Measurements from ENCODE around the gene CDKAL1. TPM values are rescaled to one million over a fixed set of nuclear protein-coding genes. Genes with fewer than 3 reads are reported as not detected.

The CDKAL1 gene
- total RNA-seq, 4 donors from 2014 or later: 13.5 to 21.2 (median 17.3) TPM

GRCh38 chr6:21000331-21000801, 466.1 kb downstream of the CDKAL1 start:
- WGBS, 2 donors: 96 to 99% methylated on average over 2 of the region's 2 CpGs
- peaks cover 0 to 2% (median 0%) of the 10 kb centered on the region in 4 donors for H3K9me3 ChIP-seq
- H3K4me3 ChIP-seq: no peak overlapping the region
- DNase-seq (ENCODE audit: low spot score in 2 of 2): no peak
- H3K36me3 ChIP-seq: peaks cover 0 to 3% (median 0%) of the 10 kb centered on the region in 3 donors
- no peak overlapping the region for H3K27ac ChIP-seq
- no peaks in the 10 kb centered on the region for H3K27me3 ChIP-seq
- H3K4me1 ChIP-seq: peaks cover 0 to 24% (median 0%) of the 10 kb centered on the region in 4 donors
- no peak for TF ChIP-seq POLR2A (IDR thresholded peaks at IDR 0.05)
- TF ChIP-seq CTCF (IDR thresholded peaks at IDR 0.05): no peak
- no peak for TF ChIP-seq EP300 (IDR thresholded peaks at IDR 0.05)

- Histone ChIP-seq H3K9me3 (no peaks in the 10 kb centered on the region), H3K4me3 (no peak overlapping the region), H3K36me3 (no peaks in the 10 kb centered on the region), H3K4me1 (peaks cover 0 to 29% (median 0%) of the 10 kb centered on the region in 4 donors), H3K27me3 (no peaks in the 10 kb centered on the region), H3K27ac (no peak overlapping the region)
- 53 to 56% methylated on average over 3 of the region's 3 CpGs for WGBS, 2 donors
- no peak for DNase-seq (ENCODE audit: low spot score in 2 of 2)
- TF ChIP-seq EP300 (IDR thresholded peaks at IDR 0.05) (peak in 1 of 2 donors; percentile 23), POLR2A (IDR thresholded peaks at IDR 0.05) (no peak), CTCF (IDR thresholded peaks at IDR 0.05) (no peak)
Observed at GRCh38 chr6:21001736-21002135, 467.5 kb downstream of the CDKAL1 start.

GRCh38 chr6:21003780-21004541, 469.7 kb downstream of the CDKAL1 start:
- H3K36me3 ChIP-seq: no peaks in the 10 kb centered on the region
- H3K4me1 ChIP-seq: peaks cover 0 to 25% (median 0%) of the 10 kb centered on the region in 4 donors
- H3K27me3 ChIP-seq: no peaks in the 10 kb centered on the region
- no peaks in the 10 kb centered on the region for H3K9me3 ChIP-seq
- no peak for DNase-seq (ENCODE audit: low spot score in 2 of 2)
- TF ChIP-seq POLR2A (IDR thresholded peaks at IDR 0.05) (no peak), CTCF (IDR thresholded peaks at IDR 0.05) (no peak), EP300 (IDR thresholded peaks at IDR 0.05) (no peak)
- WGBS, 2 donors: 80 to 81% methylated on average over 3 of the region's 3 CpGs
- H3K27ac ChIP-seq: no peak overlapping the region
- no peak overlapping the region for H3K4me3 ChIP-seq

GRCh38 chr6:21005816-21006570, 471.7 kb downstream of the CDKAL1 start:
- 53 to 63% methylated on average over 3 of the region's 3 CpGs for WGBS, 2 donors
- TF ChIP-seq EP300 (IDR thresholded peaks at IDR 0.05) (no peak), CTCF (IDR thresholded peaks at IDR 0.05) (no peak), POLR2A (IDR thresholded peaks at IDR 0.05) (no peak)
- no peak overlapping the region for H3K27ac ChIP-seq
- H3K4me1 ChIP-seq: peaks cover 0 to 17% (median 0%) of the 10 kb centered on the region in 4 donors
- H3K4me3 ChIP-seq: no peak overlapping the region
- no peak for DNase-seq (ENCODE audit: low spot score in 2 of 2)
- no peaks in the 10 kb centered on the region for H3K27me3 ChIP-seq
- no peaks in the 10 kb centered on the region for H3K9me3 ChIP-seq
- H3K36me3 ChIP-seq: peaks cover 0 to 8% (median 0%) of the 10 kb centered on the region in 3 donors

GRCh38 chr6:21019614-21020013, 485.4 kb downstream of the CDKAL1 start:
- Histone ChIP-seq H3K4me3 (no peak overlapping the region), H3K4me1 (no peaks in the 10 kb centered on the region), H3K27me3 (no peaks in the 10 kb centered on the region), H3K9me3 (no peaks in the 10 kb centered on the region), H3K27ac (no peak overlapping the region), H3K36me3 (peaks cover 0 to 7% (median 0%) of the 10 kb centered on the region in 3 donors)
- DNase-seq (ENCODE audit: low spot score in 2 of 2): no peak
- WGBS, 2 donors: 88 to 91% methylated on average over 2 of the region's 2 CpGs
- TF ChIP-seq CTCF (IDR thresholded peaks at IDR 0.05) (no peak), EP300 (IDR thresholded peaks at IDR 0.05) (no peak), POLR2A (IDR thresholded peaks at IDR 0.05) (no peak)

All from tibial nerve (tissue), 4 donors.